DND-41 (cell line): ENCODE measurements around the gene MAU2.

Experiments used
- EZH2 ChIP-seq: IDR thresholded peaks from 3 replicates; pipeline ENCODE4 v1.6.1; 2012; ENCODE audit warnings: borderline replicate concordance, low read depth, mild to moderate bottlenecking, moderate library complexity, low read length, inconsistent platforms; ENCODE audit not compliant: severe bottlenecking
- TF ChIP-seq, protein P1 (sequence below): IDR thresholded peaks from 2 replicates; pipeline ENCODE4 v1.5.1; 2012; ENCODE audit warnings: borderline replicate concordance, low read length, moderate library complexity, mild to moderate bottlenecking; ENCODE audit not compliant: poor library complexity, severe bottlenecking; ENCODE audit errors: extremely low read depth

DNA sequence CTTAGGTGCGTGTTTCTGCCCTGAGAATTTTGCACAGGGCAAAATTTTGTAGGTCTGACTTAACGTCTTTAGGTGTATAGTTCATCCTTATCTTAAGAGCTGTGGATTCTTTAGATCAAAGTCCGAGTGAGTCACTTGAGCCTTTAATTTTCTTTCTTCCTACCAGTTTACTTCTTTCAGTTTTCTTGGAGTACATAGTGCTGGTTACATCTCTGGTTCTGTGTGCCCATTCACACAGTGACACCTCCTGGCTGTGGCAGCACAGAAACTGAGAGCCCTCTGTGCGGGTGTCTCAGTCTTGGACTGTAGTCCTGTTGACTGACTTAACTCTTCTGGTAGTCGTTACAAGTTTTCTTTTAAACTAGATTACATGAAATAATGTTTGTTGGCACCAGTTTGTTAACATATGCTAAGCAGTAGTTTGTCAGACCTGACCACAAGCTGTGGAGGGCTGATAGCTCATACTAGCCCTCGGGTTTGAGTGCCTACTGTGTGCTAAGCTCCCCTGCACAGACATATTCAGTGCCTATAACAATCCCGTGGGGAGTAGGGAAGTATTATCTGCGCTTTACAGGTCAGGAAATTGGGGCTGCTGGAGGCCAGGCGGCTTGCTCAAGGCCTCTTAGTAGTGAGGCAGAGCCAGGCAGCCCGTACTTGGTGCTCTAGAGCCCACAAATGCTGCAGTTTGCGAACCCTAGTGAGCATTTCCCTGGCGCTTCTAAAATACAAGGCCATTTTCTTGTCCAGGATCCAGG, 86.4 kb downstream of the MAU2 start:
- TF ChIP-seq, protein P1, sequence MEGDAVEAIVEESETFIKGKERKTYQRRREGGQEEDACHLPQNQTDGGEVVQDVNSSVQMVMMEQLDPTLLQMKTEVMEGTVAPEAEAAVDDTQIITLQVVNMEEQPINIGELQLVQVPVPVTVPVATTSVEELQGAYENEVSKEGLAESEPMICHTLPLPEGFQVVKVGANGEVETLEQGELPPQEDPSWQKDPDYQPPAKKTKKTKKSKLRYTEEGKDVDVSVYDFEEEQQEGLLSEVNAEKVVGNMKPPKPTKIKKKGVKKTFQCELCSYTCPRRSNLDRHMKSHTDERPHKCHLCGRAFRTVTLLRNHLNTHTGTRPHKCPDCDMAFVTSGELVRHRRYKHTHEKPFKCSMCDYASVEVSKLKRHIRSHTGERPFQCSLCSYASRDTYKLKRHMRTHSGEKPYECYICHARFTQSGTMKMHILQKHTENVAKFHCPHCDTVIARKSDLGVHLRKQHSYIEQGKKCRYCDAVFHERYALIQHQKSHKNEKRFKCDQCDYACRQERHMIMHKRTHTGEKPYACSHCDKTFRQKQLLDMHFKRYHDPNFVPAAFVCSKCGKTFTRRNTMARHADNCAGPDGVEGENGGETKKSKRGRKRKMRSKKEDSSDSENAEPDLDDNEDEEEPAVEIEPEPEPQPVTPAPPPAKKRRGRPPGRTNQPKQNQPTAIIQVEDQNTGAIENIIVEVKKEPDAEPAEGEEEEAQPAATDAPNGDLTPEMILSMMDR = peak; percentile 47
- no peak for TF ChIP-seq EZH2
